ENCODE data around the gene NHLRC4.

Gene NHLRC4

DNA sequence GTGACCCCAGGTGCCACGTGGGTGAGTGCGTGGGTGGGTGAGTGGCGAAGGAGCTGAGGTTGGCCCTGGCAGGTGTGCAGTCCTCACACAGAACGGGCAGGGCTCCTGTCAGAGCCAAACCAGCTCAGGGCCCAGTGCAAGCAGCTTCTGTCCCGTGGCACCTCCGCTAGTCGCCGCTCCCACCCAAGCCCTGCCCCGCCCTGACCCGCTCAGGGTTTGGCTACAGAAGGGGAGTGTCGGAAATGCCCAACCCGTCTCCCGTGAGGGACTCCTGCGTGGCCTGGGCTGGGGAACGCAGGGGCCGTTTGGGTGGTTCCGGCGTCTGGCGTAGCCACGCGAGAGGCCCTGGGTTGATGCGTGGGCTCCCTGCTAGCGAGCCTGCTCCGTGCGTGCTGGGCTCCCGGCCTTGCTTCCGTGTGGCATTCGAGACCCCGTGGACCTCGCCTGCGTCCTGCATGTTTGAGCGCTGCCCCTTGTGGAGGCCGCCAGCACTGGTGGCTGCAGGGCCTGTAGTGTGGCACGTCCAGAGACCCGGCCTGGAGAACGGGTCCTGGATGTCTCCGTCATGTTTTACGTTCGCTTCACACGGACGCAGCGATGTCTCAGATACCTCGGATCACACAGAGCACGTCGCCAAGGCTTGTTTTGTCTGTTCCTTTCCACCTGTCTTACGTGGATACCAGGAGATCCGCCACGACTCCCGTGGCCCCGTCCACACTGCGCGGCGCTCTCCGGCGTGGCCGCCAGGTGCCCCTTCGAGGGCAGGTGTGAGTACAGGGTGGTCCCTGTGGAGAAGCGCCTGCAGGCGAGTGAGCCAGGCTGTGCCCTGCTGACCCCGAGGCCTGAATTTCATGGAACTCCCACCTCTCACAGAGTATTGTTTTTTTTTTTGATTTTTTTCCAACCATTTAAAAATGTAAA lies 29.1 kb upstream of the NHLRC4 start:
- DNase-seq (ENCODE audit: insufficient read length, low spot score) (no peak), FAIRE-seq (no peak)
- no peak for TF ChIP-seq PAX5 (IDR thresholded peaks at IDR 0.05; ENCODE audit: insufficient read depth, low read length, severe bottlenecking)
- TF ChIP-seq POLR2A (IDR thresholded peaks at IDR 0.05; ENCODE audit: low read depth, low read length): no peak
- no peak for TF ChIP-seq POLR2AphosphoS5 (IDR thresholded peaks at IDR 0.05; ENCODE audit: low read depth, low read length)
- no peak for TF ChIP-seq TAF1 (IDR thresholded peaks at IDR 0.05; ENCODE audit: low read depth, low read length)
- TF ChIP-seq SPI1 (IDR thresholded peaks at IDR 0.05; ENCODE audit: low read depth, low read length): no peak
- TF ChIP-seq POU2F2 (IDR thresholded peaks at IDR 0.05; ENCODE audit: low read depth, low read length): no peak

DNA sequence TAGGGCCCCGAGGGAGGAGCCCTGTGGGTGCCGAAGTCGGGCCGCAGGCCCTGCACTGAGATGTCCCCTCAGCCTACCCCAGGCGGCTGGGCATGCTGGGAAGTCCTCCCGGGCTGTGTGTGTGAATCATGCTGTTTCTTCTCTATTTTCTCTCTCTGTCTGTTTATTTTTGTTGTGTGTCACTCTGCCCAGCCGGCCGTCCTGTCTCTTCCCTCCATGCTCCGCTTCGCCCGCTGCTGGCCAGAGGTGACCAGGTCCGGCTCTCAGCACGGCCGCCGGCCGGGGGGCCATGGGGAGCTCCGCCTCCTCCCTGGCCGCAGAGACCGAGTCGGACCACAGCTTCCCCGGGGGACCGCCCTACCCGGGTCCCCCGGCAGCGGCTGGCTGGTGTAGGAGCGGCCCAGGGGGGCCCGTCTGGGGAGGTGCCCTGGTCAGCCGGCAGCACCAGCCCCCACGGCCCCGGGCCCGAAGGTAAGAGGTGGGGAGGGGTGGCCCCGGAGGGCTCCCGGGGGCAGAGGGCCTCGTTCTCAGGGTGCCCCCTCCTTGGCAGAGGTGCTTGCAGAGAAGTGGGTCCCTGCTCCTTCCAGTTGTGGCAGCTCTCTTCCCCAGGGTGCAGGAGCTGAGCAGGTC lies 26.8 kb upstream of the NHLRC4 start:
- no peak for FAIRE-seq
- DNase-seq (ENCODE audit: insufficient read length, low spot score): no peak
- TF ChIP-seq POLR2AphosphoS5 (IDR thresholded peaks at IDR 0.05; ENCODE audit: low read depth, low read length) (no peak), TAF1 (IDR thresholded peaks at IDR 0.05; ENCODE audit: low read depth, low read length) (no peak), SPI1 (IDR thresholded peaks at IDR 0.05; ENCODE audit: low read depth, low read length) (no peak), POLR2A (IDR thresholded peaks at IDR 0.05; ENCODE audit: low read depth, low read length) (no peak), POU2F2 (IDR thresholded peaks at IDR 0.05; ENCODE audit: low read depth, low read length) (no peak), PAX5 (IDR thresholded peaks at IDR 0.05; ENCODE audit: insufficient read depth, low read length, severe bottlenecking) (no peak)

DNA sequence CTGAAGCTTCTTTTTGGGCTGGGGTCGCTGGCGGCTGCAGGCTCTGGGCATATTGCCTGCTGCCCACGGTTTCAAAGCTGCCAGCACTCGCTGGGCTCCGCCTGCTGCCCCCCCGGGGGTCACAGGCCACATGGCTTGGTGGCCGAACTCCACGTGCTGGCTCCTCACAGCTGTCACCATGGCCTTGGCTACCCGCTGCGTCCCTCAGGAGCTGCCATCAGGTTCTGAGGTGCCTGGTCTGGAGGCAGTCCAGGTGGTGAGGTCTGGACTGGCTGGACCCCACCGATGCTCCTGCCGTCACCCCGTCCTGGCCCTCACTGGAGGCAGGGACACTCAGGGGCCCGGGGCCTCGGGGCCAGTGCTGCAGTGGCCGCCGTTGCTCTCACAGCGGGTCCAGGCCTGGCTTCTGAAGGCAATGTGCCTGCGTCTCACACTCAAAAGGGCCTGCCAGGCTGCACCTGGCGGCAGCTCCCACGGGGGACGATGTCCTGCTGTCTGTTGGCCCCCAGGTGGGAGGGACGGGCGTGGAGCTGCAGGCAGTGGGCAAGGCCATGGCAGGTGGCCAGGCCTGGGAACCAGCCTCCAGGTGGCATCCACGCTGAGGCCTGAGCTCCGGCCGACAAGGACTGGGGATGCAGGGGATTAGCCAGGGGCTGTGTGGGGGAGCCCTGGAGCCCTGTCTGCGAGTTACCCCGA lies 26.0 kb upstream of the NHLRC4 start:
- FAIRE-seq (no peak), DNase-seq (ENCODE audit: insufficient read length, low spot score) (no peak)
- TF ChIP-seq TAF1 (IDR thresholded peaks at IDR 0.05; ENCODE audit: low read depth, low read length): no peak
- no peak for TF ChIP-seq POLR2A (IDR thresholded peaks at IDR 0.05; ENCODE audit: low read depth, low read length)
- TF ChIP-seq PAX5 (IDR thresholded peaks at IDR 0.05; ENCODE audit: insufficient read depth, low read length, severe bottlenecking): no peak
- no peak for TF ChIP-seq POU2F2 (IDR thresholded peaks at IDR 0.05; ENCODE audit: low read depth, low read length)
- no peak for TF ChIP-seq SPI1 (IDR thresholded peaks at IDR 0.05; ENCODE audit: low read depth, low read length)
- no peak for TF ChIP-seq POLR2AphosphoS5 (IDR thresholded peaks at IDR 0.05; ENCODE audit: low read depth, low read length)

DNA sequence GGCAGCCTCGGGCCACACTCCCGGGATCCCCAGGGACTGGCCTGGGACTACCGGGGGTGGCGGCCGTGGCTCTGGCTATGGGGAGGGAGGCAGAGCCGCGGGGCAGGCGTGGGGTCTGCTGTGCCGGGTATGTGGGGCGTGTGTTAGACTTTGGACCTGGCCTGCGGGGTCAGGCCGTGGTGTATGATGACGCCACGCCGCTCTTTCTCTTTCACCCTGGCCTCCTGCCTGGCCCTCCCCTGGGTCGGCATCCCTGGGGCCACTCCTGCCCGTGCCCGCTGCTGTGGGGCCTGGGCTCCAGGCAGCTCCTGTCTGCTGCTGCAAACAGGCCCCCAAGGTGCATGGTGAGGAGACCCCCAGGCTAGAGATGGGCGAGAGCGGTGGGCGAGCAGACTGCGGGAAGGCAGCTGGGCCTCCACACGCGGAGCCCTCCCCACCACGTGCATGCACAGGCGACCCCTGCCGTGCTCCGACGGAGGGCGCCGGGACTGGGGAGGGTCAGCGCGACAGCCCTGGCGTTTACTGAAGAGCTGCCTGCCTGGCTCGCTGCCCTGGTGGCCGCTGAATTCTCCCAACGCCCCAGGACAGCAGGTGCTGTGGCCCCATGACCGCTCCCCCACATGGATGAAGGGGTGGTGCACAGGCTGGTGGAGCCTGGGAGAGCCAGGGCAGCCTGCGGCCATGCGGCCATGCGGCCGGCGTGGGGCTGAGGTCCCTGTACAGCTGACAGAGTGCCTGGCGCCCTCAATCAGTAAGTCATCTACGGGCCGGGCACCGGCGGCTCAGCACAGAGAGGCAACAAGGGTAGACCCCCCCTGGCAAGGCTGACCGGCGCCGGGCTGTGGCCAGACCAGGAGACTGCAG lies 23.3 kb upstream of the NHLRC4 start:
- DNase-seq (ENCODE audit: insufficient read length, low spot score): no peak
- TF ChIP-seq SPI1 (IDR thresholded peaks at IDR 0.05; ENCODE audit: low read depth, low read length): no peak
- no peak for TF ChIP-seq TAF1 (IDR thresholded peaks at IDR 0.05; ENCODE audit: low read depth, low read length)
- no peak for TF ChIP-seq POLR2AphosphoS5 (IDR thresholded peaks at IDR 0.05; ENCODE audit: low read depth, low read length)
- no peak for FAIRE-seq

DNA sequence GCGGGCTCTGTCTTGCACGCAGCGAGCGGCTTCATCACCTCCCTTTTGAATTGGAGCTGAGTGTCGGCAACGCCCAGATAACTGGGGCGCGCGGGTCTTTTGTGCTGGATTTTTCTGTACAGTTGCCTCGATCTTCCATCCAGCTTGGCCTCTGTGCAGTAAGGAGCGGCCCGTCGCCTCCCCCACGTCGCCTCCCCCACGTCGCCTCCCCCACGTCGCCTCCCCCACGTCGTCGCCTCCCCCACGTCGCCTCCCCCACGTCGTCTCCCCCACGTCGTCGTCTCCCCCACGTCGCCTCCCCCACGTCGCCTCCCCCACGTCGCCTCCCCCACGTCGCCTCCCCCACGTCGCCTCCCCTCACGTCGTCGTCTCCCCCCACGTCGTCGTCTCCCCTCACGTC lies 22.3 kb upstream of the NHLRC4 start:
- no peak for DNase-seq (ENCODE audit: insufficient read length, low spot score)
- FAIRE-seq: no peak
- no peak for TF ChIP-seq TAF1 (IDR thresholded peaks at IDR 0.05; ENCODE audit: low read depth, low read length)
- TF ChIP-seq POLR2A (IDR thresholded peaks at IDR 0.05; ENCODE audit: low read depth, low read length): no peak
- no peak for TF ChIP-seq POLR2AphosphoS5 (IDR thresholded peaks at IDR 0.05; ENCODE audit: low read depth, low read length)
- TF ChIP-seq SPI1 (IDR thresholded peaks at IDR 0.05; ENCODE audit: low read depth, low read length): no peak
- no peak for TF ChIP-seq PAX5 (IDR thresholded peaks at IDR 0.05; ENCODE audit: insufficient read depth, low read length, severe bottlenecking)
- no peak for TF ChIP-seq POU2F2 (IDR thresholded peaks at IDR 0.05; ENCODE audit: low read depth, low read length)

DNA sequence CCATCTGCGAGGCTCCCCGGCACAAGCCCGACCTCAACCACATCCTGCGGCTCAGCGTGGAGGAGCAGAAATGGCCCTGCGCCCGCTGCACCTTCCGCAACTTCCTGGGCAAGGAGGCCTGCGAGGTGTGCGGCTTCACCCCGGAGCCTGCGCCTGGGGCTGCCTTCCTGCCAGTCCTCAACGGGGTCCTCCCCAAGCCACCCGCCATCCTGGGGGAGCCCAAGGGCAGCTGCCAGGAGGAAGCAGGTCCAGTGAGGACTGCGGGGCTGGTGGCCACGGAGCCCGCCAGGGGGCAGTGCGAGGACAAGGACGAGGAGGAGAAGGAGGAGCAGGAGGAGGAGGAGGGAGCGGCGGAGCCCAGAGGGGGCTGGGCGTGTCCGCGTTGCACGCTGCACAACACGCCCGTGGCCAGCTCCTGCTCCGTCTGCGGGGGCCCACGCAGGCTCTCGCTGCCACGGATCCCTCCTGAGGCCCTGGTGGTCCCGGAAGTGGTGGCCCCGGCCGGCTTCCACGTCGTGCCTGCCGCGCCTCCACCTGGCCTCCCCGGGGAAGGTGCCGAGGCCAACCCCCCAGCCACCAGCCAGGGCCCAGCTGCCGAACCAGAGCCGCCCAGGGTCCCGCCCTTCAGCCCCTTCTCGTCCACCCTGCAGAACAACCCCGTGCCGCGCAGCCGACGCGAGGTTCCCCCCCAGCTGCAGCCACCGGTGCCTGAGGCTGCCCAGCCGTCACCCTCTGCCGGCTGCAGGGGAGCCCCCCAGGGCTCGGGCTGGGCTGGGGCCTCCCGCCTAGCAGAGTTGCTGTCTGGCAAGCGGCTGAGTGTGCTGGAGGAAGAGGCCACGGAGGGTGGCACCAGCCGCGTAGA lies 19.7 kb upstream of the NHLRC4 start:
- DNase-seq (ENCODE audit: insufficient read length, low spot score) (no peak), FAIRE-seq (no peak)

DNA sequence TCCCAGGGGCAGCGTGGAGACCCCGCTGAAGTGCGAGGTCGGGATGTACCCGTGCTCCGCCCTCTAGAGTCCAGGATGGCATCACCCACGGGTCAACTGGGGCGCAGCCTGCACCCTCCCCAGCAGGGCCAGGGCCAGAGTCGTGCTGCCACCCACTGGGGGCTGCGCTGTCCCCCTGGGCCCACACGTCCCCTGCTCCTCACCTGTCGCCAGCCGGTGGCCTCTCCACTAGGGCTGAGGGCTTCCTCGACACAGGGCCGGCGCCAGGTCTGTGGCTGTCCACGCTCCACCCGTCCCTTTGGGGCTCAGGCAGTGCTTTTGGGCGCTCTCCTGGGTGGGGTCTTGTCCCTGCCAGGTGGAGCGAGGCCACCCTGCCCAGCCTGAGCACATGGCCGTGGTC lies 18.2 kb upstream of the NHLRC4 start:
- TF ChIP-seq SPI1 (IDR thresholded peaks at IDR 0.05; ENCODE audit: low read depth, low read length): no peak
- no peak for TF ChIP-seq PAX5 (IDR thresholded peaks at IDR 0.05; ENCODE audit: insufficient read depth, low read length, severe bottlenecking)
- no peak for TF ChIP-seq TAF1 (IDR thresholded peaks at IDR 0.05; ENCODE audit: low read depth, low read length)
- no peak for TF ChIP-seq POLR2AphosphoS5 (IDR thresholded peaks at IDR 0.05; ENCODE audit: low read depth, low read length)
- no peak for TF ChIP-seq POLR2A (IDR thresholded peaks at IDR 0.05; ENCODE audit: low read depth, low read length)
- no peak for TF ChIP-seq POU2F2 (IDR thresholded peaks at IDR 0.05; ENCODE audit: low read depth, low read length)
- DNase-seq (ENCODE audit: insufficient read length, low spot score): no peak
- FAIRE-seq: no peak

More for the DNA sequence above, 19.7 kb upstream of the NHLRC4 start:
- no peak for TF ChIP-seq PAX5 (IDR thresholded peaks at IDR 0.05; ENCODE audit: insufficient read depth, low read length, severe bottlenecking)
- no peak for TF ChIP-seq POU2F2 (IDR thresholded peaks at IDR 0.05; ENCODE audit: low read depth, low read length)
- no peak for TF ChIP-seq TAF1 (IDR thresholded peaks at IDR 0.05; ENCODE audit: low read depth, low read length)
- no peak for TF ChIP-seq SPI1 (IDR thresholded peaks at IDR 0.05; ENCODE audit: low read depth, low read length)
- TF ChIP-seq POLR2AphosphoS5 (IDR thresholded peaks at IDR 0.05; ENCODE audit: low read depth, low read length): no peak
- TF ChIP-seq POLR2A (IDR thresholded peaks at IDR 0.05; ENCODE audit: low read depth, low read length): no peak
